Ovary (tissue), 9 donors: Measurements from ENCODE around the gene ZSCAN5A. TPM values are rescaled to one million over a fixed set of nuclear protein-coding genes. Genes with fewer than 3 reads are reported as not detected.

Experiments
- DNase-seq, 5 donors: peaks; one replicate each; pipeline ENCODE4 v3.0.0-alpha.2; 2019 to 2020
- H3K27ac ChIP-seq, 2 donors: fragments of 200-600 bp; one replicate each; pipeline versions ENCODE4 v1.5.1 to v1.8.0; 2019 to 2022
- H3K27me3 ChIP-seq: fragments of 200-600 bp; one replicate; pipeline ENCODE4 v1.8.0; 2022
- H3K36me3 ChIP-seq: fragments of 200-600 bp; sonication (generic); one replicate; pipeline ENCODE4 v1.5.1; 2019
- H3K4me1 ChIP-seq: one replicate; pipeline ENCODE4 v1.8.1; 2013; ENCODE audit warnings: mild to moderate bottlenecking, moderate library complexity; ENCODE audit not compliant: insufficient read depth
- H3K4me3 ChIP-seq: fragments of 200-600 bp; sonication (generic); one replicate; pipeline ENCODE4 v1.5.1; 2017
- H3K9me3 ChIP-seq, 2 donors: fragments of 200-600 bp in 1 of 2; sonication (generic) in 1 of 2; one replicate each; pipeline versions ENCODE4 v1.5.1 to v1.8.1; 2013 to 2019; ENCODE audit warnings: mild to moderate bottlenecking in 1 of 2, moderate library complexity in 1 of 2
- EP300 ChIP-seq: sonication (generic); formaldehyde crosslinking; IDR thresholded peaks from one replicate; pipeline ENCODE4 v1.6.1; 2017; ENCODE audit warnings: antibody characterized with exemption
- POLR2A ChIP-seq: fragments of 450-650 bp; IDR thresholded peaks from one replicate; pipeline ENCODE4 v1.6.1; 2017; ENCODE audit warnings: antibody characterized with exemption, mild to moderate bottlenecking, moderate library complexity
- WGBS, 3 donors: extraction: QIAGEN DNeasy Blood & Tissue Kit in 1 of 3; methylation state at CpG; one replicate each; pipeline versions ENCODE4 v1.1.5 to v1.1.7; 2013 to 2017; 5-methylcytosine and 5-hydroxymethylcytosine counted together
- intact Hi-C, 4 donors: fragments of 100-400 bp; cut with DNase I; formaldehyde crosslinking; loops; one replicate each; pipeline versions ENCODE4 v1.11.0 to v1.15.1; 2022 to 2023
- polyA plus RNA-seq, 2 donors: library from polyadenylated mRNA; stranded (reverse); fragments of 200-250 nt in 1 of 2; fragments of 350-450 nt in 1 of 2; fragmentation: Illumina TruSeq in 1 of 2; extraction: RNeasy Lipid Tissue Mini Kit (QIAGEN cat#74804) in 1 of 2; gene quantifications; one replicate each; pipeline ENCODE4 v1.2.3, GENCODE V29; 2013 to 2014
- total RNA-seq, 7 donors: library from RNA; depleted of rRNA in 2 of 7; stranded (reverse); fragments of >200 nt in 2 of 7; fragmentation: NEBNext Ultra II Directional in 3 of 7; extraction: Animal tissue kit (Norgen Biotek cat#: 25700) in 3 of 7; gene quantifications; one replicate each; pipeline versions ENCODE4 v1.1.0 to v1.2.4, GENCODE V29; 2016 to 2023
- TF ChIP-seq, protein P1 (sequence below), 3 donors: fragments of 450-650 bp in 2 of 3; fragments of 200-600 bp in 1 of 3; IDR thresholded peaks; one replicate each; pipeline versions ENCODE4 v1.5.1 to v1.8.0; 2016 to 2022; ENCODE audit warnings: antibody characterized with exemption in 3 of 3, mild to moderate bottlenecking in 1 of 3
- donor health status: DM: no; HTN: no; CAD: no; lungs with moderate emphysema.
- donor health status: DM: no; HTN: no; CAD: no.
- donor health status: Bipolar disorder and iron deficiency.
- donor health status: DM: yes; HTN: yes; CAD: no.
- donor health status: DM: no; HTN: no; CAD: no.
- donor health status: DM: yes; HTN: yes; CAD: no.

The ZSCAN5A gene
- total and polyA plus RNA-seq, 9 donors, result 4.6 to 25.7 (median 11.5) TPM

- 50 to 65% (median 52%) methylated on average over 6 of the region's 6 CpGs for WGBS, 3 donors
Observed at GRCh38 chr19:56273563-56274117, 41.0 kb downstream of the ZSCAN5A start.

GRCh38 chr19:56272161-56272798 is 42.4 kb downstream of the ZSCAN5A start, which contains the start of gene EDDM13:
Gene EDDM13 (plus strand): TSS chr19:56272748. CDS start chr19:56272835, 87 bp downstream.
- intact Hi-C loops, result no loop called here
- TF ChIP-seq POLR2A, result no peak
- Histone ChIP-seq H3K27me3 (no peaks in the 10 kb centered on the region), H3K4me1 (no peaks in the 10 kb centered on the region), H3K4me3 (no peak within 1 kb of the TSS), H3K36me3 (no peaks in the 10 kb centered on the region), H3K9me3 (peaks cover 0 to 4% of the 10 kb centered on the region in 2 donors), H3K27ac (no peak within 1 kb of the TSS)
- WGBS, 3 donors, result 36 to 62% (median 44%) methylated on average over 6 of the region's 6 CpGs
- no peak for DNase-seq

More at GRCh38 chr19:56273563-56274117, 41.0 kb downstream of the ZSCAN5A start:
- Histone ChIP-seq H3K4me1 (no peaks in the 10 kb centered on the region), H3K27me3 (no peaks in the 10 kb centered on the region), H3K9me3 (peaks cover 0 to 4% of the 10 kb centered on the region in 2 donors), H3K27ac (no peak overlapping the region), H3K4me3 (no peak overlapping the region), H3K36me3 (no peaks in the 10 kb centered on the region)
- no peak for TF ChIP-seq EP300
- TF ChIP-seq POLR2A, result no peak
- TF ChIP-seq, protein P1, sequence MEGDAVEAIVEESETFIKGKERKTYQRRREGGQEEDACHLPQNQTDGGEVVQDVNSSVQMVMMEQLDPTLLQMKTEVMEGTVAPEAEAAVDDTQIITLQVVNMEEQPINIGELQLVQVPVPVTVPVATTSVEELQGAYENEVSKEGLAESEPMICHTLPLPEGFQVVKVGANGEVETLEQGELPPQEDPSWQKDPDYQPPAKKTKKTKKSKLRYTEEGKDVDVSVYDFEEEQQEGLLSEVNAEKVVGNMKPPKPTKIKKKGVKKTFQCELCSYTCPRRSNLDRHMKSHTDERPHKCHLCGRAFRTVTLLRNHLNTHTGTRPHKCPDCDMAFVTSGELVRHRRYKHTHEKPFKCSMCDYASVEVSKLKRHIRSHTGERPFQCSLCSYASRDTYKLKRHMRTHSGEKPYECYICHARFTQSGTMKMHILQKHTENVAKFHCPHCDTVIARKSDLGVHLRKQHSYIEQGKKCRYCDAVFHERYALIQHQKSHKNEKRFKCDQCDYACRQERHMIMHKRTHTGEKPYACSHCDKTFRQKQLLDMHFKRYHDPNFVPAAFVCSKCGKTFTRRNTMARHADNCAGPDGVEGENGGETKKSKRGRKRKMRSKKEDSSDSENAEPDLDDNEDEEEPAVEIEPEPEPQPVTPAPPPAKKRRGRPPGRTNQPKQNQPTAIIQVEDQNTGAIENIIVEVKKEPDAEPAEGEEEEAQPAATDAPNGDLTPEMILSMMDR (IDR thresholded peaks at IDR 0.05), result no peak
- intact Hi-C loops, result no loop called here
- DNase-seq, result no peak

DNA sequence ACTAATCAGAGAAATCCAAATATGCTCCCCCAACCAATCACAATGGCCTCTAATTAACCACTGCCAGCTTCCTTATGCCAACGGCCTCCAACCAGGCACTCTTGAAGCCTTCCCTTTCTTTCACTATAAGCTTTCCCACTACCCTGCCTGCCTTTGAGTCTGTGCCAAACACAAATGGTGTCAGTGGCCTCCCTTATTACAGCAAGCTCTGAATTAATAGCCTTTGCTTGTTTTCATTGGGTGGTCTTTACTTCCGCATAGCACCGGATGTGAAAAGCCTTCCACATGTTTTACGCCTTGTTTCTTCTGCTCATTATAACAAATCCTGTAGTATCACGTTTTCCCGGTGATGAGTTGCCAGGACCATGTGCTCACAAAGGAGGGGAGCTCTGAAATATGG is 43.5 kb downstream of the ZSCAN5A start:
- H3K9me3 ChIP-seq, result no peaks in the 10 kb centered on the region
- TF ChIP-seq, protein P1 (IDR thresholded peaks at IDR 0.05), result no peak
- H3K36me3 ChIP-seq, result no peaks in the 10 kb centered on the region
- intact Hi-C loops, result no loop called here
- no peaks in the 10 kb centered on the region for H3K4me1 ChIP-seq
- H3K27me3 ChIP-seq, result no peaks in the 10 kb centered on the region
- 68 to 81% (median 69%) methylated on average over 6 of the region's 6 CpGs for WGBS, 3 donors
- no peak for DNase-seq
- no peak overlapping the region for H3K4me3 ChIP-seq
- H3K27ac ChIP-seq, result no peak overlapping the region

- intact Hi-C loops, result no loop called here
- H3K27me3 ChIP-seq, result no peaks in the 10 kb centered on the region
- no peak for DNase-seq
- 83 to 88% (median 85%) methylated on average over 3 of the region's 3 CpGs for WGBS, 3 donors
- H3K36me3 ChIP-seq, result no peaks in the 10 kb centered on the region
- TF ChIP-seq EP300, result no peak
- H3K4me3 ChIP-seq, result no peak overlapping the region
- no peaks in the 10 kb centered on the region for H3K9me3 ChIP-seq
- H3K4me1 ChIP-seq, result no peaks in the 10 kb centered on the region
- H3K27ac ChIP-seq, result no peak overlapping the region
Observed at GRCh38 chr19:56270676-56271075, 44.0 kb downstream of the ZSCAN5A start.

- no peak overlapping the region for H3K4me3 ChIP-seq
- H3K4me1 ChIP-seq, result no peaks in the 10 kb centered on the region
- TF ChIP-seq, protein P1 (IDR thresholded peaks at IDR 0.05), result no peak
- TF ChIP-seq POLR2A, result no peak
- TF ChIP-seq EP300, result no peak
- no peak overlapping the region for H3K27ac ChIP-seq
- 81 to 97% (median 95%) methylated on average over 6 of the region's 6 CpGs for WGBS, 3 donors
- no peaks in the 10 kb centered on the region for H3K9me3 ChIP-seq
- intact Hi-C loops, result no loop called here
- no peaks in the 10 kb centered on the region for H3K27me3 ChIP-seq
- DNase-seq, result no peak
- no peaks in the 10 kb centered on the region for H3K36me3 ChIP-seq
Observed at GRCh38 chr19:56269348-56269747, 45.3 kb downstream of the ZSCAN5A start.
